Measurements from ENCODE around the gene NMD3. TPM values are rescaled to one million over a fixed set of nuclear protein-coding genes. Genes with fewer than 3 reads are reported as not detected.

The NMD3 gene
- polyA plus RNA-seq, 1 of the 3 experiments (the other 2 are of a cell fraction): 15.1 TPM

- no peaks in the 10 kb centered on the region for H3F3A ChIP-seq (replicated peaks; ENCODE audit: insufficient read depth)
- H4K20me1 ChIP-seq (ENCODE audit: insufficient read depth): no peaks in the 10 kb centered on the region
- POLR2A ChIA-PET: no interaction called here
- no peaks in the 10 kb centered on the region for H3K36me3 ChIP-seq (replicated peaks in 1 of 2; ENCODE audit: control insufficient read depth in 1 of 2, insufficient read depth in 2 of 2, low read length in 1 of 2)
- no peaks in the 10 kb centered on the region for H3K9me3 ChIP-seq
- TF ChIP-seq IRF3 (IDR thresholded peaks at IDR 0.05; ENCODE audit: low read depth, low read length) (no peak), USF2 (IDR thresholded peaks at IDR 0.05; ENCODE audit: borderline replicate concordance, low read depth, low read length) (no peak), TEAD4 (IDR thresholded peaks at IDR 0.05; ENCODE audit: borderline replicate concordance, insufficient read depth) (no peak), RFX5 (IDR thresholded peaks at IDR 0.05; ENCODE audit: low read length) (no peak), CHD2 (IDR thresholded peaks at IDR 0.05; ENCODE audit: low read length, partially characterized antibody) (no peak), REST (IDR thresholded peaks at IDR 0.05; ENCODE audit: low read depth, low read length) (no peak), MEF2A (IDR thresholded peaks at IDR 0.05; ENCODE audit: borderline replicate concordance, low read depth) (no peak), JUND (IDR thresholded peaks at IDR 0.05) (no peak)
- H3K27ac ChIP-seq (ENCODE audit: low read depth in 2 of 2, low read length in 1 of 2): no peak overlapping the region
- H3K4me2 ChIP-seq: no peak overlapping the region
- H3K79me2 ChIP-seq (ENCODE audit: insufficient read depth): no peaks in the 10 kb centered on the region
- H2AFZ ChIP-seq (ENCODE audit: low read depth): no peak overlapping the region
- no peak overlapping the region for H3K9ac ChIP-seq
- no peaks in the 10 kb centered on the region for H3K4me1 ChIP-seq (ENCODE audit: control insufficient read depth in 1 of 2, insufficient read depth in 2 of 2, low read depth in 1 of 2, low read length in 1 of 2)
- WGBS (ENCODE audit: low lambda C conversion rate): 57% methylated on average over 4 of the region's 4 CpGs
- H3K9me2 ChIP-seq: no peaks in the 10 kb centered on the region
- H3K4me3 ChIP-seq (ENCODE audit: low read depth in 2 of 2, low read length in 1 of 2): no peak overlapping the region
- no peaks in the 10 kb centered on the region for H3K27me3 ChIP-seq (ENCODE audit: insufficient read depth)
- DNase-seq: no peak
- CTCF ChIA-PET: interaction anchor here (1.2 to 3.8 kb wide), 3 partner anchors 10 to 21 kb away, joined by 3 to 13 read pairs (median 7); no protein-coding TSS in a partner anchor
Observed at GRCh38 chr3:161284989-161285388, 63.9 kb downstream of the NMD3 start.

GRCh38 chr3:161289174-161289573 is 68.1 kb downstream of the NMD3 start:
- H3K9me2 ChIP-seq: no peaks in the 10 kb centered on the region
- DNase-seq: no peak
- H3K9me3 ChIP-seq: no peaks in the 10 kb centered on the region
- no peak overlapping the region for H3K27ac ChIP-seq (ENCODE audit: low read depth in 2 of 2, low read length in 1 of 2)
- no peak overlapping the region for H3K4me3 ChIP-seq (ENCODE audit: low read depth in 2 of 2, low read length in 1 of 2)
- H4K20me1 ChIP-seq (ENCODE audit: insufficient read depth): no peaks in the 10 kb centered on the region
- no peaks in the 10 kb centered on the region for H3K79me2 ChIP-seq (ENCODE audit: insufficient read depth)
- CTCF ChIA-PET: interaction anchor here (0.6 to 1.4 kb wide), 4 partner anchors 8 to 121 kb away, joined by 3 to 5 read pairs (median 4); no protein-coding TSS in a partner anchor
- no peaks in the 10 kb centered on the region for H3K36me3 ChIP-seq (replicated peaks in 1 of 2; ENCODE audit: control insufficient read depth in 1 of 2, insufficient read depth in 2 of 2, low read length in 1 of 2)
- WGBS (ENCODE audit: low lambda C conversion rate): 83% methylated on average over 2 of the region's 4 CpGs
- H3K4me1 ChIP-seq (ENCODE audit: control insufficient read depth in 1 of 2, insufficient read depth in 2 of 2, low read depth in 1 of 2, low read length in 1 of 2): no peaks in the 10 kb centered on the region
- H3K4me2 ChIP-seq: no peak overlapping the region
- H3K27me3 ChIP-seq (ENCODE audit: insufficient read depth): no peaks in the 10 kb centered on the region
- H3K9ac ChIP-seq: no peak overlapping the region
- no peak for TF ChIP-seq RFX5 (IDR thresholded peaks at IDR 0.05; ENCODE audit: low read length)
- TF ChIP-seq JUND (IDR thresholded peaks at IDR 0.05): no peak
- no peak for TF ChIP-seq SIN3A (IDR thresholded peaks at IDR 0.05; ENCODE audit: borderline replicate concordance, low read depth, low read length)
- no peak for TF ChIP-seq SMC3 (IDR thresholded peaks at IDR 0.05; ENCODE audit: low read depth, low read length)
- TF ChIP-seq MAX (IDR thresholded peaks at IDR 0.05; ENCODE audit: low read depth): no peak
- no peak for TF ChIP-seq FOXJ3 (CRISPR knock-in tag; IDR thresholded peaks at IDR 0.05)
- TF ChIP-seq GABPA (IDR thresholded peaks at IDR 0.05; ENCODE audit: low read depth): no peak
- H3F3A ChIP-seq (replicated peaks; ENCODE audit: insufficient read depth): no peaks in the 10 kb centered on the region
- POLR2A ChIA-PET: no interaction called here
- H2AFZ ChIP-seq (ENCODE audit: low read depth): no peak overlapping the region

Data from SK-N-SH (cell line).